NCI-H1092 treated with DMSO at 0.1 percent for 48 hours (cell line): ENCODE data around the gene NCKAP1.
"Not testable (repeated sequence)": the region's sequence is repeated elsewhere in the genome, so short reads cannot be mapped to it uniquely, and the experiment has no call there.

ENCODE experiments used
- DNase-seq: peaks from one replicate; lab custom pipeline; 2025; lab: John Stamatoyannopoulos, UW

NCKAP1 gene

GRCh38 chr2:183035954-183036669 is 2.1 kb downstream of the NCKAP1 start:
- no peak for DNase-seq

DNA sequence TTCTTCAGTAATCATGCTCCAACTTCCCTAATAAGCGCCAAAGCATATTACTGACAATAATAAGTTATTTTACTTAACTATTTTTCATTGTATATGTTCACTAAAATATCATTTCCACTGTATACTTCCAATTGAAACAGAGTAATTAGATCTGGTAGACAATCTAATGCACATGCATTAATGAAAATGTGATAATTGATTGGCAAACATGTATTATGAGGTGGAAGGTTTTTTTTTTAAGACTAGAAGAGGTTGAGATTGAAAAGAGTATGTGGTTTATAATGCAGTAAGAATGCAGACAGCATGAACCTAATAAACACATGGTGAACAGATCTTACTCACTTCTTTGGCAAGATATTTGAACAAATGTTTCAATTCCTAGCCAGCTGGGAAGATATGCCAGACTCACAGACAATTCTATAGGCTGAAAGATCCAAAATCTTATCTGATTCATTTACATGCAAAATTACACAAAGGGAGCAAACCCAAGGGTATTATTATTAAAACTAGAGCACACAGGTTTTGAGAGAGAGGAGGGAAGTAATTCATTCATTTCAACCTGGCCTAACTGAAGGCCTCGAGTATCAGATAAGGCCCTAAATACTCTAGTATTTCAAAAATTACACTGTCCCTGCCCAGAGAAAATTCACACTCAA is 2.8 kb downstream of the NCKAP1 start:
- DNase-seq: no peak

DNA sequence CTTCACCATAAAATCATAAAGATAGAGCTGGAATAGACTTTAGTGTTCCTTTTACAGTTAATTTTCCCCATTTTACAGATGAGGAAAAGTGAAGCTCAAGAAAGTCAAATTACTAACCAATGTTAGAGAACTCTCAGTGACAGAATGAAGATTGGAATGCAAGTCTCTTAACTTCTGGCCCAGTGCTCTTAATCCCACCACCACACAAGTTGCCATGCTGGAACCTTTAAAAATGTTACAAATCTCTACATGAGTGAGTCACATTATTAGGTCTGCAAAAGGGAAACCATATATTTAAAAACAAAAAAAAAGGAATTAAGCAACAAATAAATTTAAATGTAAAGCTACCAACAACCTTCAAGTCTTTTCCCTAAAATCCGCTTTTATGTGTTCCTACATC is 3.5 kb downstream of the NCKAP1 start:
- no peak for DNase-seq

DNA sequence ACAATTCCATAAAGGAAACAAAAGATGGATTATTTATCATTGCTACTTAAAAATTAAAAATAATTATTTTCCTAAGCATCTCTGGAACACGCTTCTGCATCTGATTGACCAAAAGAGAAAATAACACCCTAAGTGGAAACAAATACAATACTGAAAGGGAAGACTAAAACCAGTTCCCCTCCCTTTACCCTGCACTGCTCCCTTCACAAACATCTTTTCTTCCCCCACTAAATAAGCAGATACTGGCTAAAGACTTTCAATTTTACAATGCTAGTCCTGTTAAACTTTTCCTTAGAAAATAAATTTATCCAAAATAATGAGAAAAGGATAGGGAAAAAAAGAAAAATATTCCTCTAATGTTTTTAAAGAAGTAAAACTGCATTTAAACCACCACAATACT is 4.3 kb downstream of the NCKAP1 start:
- no peak for DNase-seq

DNA sequence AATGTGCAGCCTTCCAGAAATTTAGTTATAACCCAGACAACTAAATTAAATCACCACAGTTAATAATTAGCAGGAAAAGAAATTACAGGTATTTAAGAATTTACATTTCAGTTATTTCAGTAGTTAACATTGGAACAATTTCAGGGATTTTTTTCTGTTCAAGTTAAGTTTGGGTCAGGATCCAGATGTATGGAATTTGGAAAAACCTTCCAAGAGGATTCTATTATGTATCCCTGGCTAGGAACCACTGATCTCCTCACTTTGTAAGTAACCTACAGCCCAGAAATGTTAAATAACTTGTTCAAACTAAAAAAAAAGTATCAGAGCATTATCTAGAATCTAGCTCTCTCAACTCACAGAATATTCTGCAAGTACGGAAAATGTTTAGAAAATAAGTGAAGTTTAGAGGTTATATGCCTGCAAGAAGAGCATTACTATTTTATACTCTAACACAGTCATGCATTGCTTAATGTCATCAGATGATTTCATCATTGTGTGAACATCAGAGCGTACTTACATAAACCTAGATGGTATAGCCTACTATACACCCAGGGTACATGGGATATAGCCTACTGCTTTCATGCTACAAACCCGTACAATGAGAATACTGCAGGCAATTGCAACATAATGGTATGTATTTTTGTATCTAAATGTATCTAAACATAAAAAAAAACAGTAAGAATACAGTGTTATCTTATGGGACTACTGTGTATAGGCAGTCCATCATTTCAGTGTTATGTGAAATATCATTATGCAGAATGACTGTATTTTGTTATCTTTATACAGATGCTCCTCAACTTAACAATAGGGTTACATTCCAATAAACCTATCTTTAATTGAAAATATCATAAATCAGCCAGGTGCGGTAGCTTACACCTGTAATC is 6.1 kb downstream of the NCKAP1 start:
- DNase-seq: no peak

DNA sequence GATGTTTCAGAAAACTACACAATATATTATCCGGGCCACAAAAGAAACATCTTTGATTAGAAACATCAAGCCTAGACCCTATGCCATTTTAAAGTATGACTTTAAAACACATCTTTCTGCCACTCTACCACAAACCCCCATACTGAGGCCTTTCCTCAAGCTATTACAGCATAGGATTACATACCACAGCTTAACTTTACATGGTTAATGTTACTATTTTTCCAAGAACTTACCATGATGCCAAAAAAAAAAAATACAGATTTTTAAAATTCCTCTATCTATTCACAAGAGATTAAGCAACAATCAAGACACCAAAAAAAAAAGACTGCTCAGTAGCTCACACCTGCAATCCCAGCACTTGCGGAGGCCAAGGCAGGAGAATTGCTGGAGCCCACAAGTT is 9.0 kb downstream of the NCKAP1 start:
- no peak for DNase-seq

- no peak for DNase-seq
These were observed 10.1 kb downstream of the NCKAP1 start for GRCh38 chr2:183028108-183028507.

DNA sequence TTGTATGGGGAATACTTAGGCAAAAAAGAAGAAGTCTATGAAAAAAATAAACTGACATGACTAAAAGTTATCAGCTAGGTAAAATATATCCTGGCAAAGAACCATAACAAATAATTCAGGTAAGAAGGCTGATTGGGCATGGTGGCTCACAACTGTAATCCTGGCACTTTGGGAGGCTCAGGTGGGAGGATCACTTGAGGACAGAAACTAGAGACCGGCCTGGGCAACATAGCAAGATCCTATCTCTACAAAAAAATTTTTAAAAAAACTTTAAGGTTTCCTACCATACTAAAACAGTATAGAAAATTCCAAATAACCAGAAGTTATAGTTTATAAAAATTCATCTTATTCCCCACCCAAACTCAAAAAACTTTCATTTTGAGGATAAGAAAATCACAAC is 10.8 kb downstream of the NCKAP1 start:
- DNase-seq: no peak

DNA sequence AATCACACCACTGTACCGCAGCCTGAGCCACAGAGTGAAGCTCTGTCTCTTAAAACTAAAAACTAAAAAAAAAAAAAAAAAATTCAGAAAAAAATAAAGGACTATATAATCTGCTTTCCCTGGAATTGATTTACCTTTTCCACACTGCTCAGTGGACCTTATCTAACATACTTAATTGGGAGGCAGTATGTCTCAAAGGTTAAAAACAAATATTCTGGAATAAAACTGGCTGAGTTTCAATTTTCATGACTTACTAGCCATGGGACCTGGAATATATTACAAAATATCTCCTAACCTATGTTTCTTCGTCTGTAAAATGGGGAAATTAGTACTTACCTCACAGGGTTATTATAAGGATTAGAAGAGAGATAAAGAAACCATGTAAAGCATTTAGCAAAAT is 11.8 kb downstream of the NCKAP1 start:
- no peak for DNase-seq

DNA sequence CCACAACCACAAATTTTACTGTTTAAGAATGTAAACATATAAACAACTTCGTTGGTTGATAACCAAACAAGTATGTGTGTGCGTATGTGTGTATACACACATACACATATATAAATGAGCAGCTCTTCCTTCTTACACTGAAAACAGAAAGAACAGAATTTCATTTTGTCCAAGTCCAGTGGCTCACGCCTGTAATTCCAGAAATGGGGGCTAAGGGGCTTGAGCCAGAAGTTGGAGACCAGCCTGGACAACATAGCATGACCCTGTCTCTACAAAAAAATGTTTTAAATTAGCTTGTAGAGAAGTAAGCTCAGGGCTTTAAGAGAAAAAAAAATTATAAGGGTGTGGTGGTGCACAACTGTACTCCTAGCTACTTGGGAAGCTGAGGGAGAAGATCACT is 12.3 kb downstream of the NCKAP1 start:
- no peak for DNase-seq

- DNase-seq: no peak
These were observed 13.7 kb downstream of the NCKAP1 start for GRCh38 chr2:183024339-183025095.

DNA sequence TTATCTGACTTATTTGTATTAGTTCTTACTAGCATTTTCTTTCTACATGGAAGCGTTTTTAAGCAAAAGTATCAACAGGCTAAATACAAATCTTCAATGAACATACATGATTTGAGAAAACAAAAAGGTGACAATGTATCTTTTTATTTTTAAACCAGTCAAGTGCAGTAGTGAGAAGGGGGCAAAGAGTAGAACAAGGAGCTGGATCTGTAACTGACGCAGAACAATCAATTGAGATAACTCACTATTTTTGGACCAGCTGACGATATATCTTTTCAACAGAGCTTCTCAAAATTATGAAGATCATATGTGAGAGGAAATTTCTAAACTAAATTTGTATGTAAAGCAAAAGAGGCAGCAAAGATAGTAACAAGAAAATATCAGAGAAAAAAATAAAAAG is 15.5 kb downstream of the NCKAP1 start:
- DNase-seq: no peak

- DNase-seq: no peak
These were observed 16.6 kb downstream of the NCKAP1 start for GRCh38 chr2:183021613-183022012.

DNA sequence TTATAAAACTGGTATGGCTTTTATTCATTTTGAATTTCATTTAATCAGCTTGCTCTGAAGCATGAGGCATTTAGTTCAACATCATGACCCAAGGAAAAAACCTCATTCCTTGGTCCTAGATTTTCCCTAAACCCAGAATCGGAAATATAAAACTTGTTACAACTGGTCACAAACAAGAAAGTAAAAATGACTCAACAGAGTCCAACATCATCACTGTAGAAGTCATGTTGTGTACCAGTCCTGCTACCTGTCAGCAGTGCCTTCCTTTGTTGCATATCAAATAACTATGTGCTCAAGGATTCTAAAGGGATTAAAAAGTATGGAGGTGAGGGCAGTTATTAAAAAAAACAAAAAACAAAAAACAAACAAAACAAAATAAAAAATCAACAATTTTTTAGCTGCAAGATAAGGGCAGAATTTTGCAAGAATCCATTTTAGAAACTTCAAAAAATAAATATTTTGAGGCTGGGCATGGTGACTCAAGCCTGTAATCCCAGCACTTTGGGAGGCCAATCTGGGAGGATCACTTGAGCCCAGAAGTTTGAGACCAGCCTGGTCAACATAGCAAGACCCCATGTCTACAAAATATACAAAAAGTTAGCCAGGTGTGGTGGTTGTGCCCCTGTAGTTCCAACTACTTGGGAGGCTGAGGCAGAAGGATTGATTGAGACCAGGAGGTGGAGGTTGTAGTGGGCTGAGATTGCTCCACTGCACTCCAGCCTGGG is 18.4 kb downstream of the NCKAP1 start:
- no peak for DNase-seq

DNA sequence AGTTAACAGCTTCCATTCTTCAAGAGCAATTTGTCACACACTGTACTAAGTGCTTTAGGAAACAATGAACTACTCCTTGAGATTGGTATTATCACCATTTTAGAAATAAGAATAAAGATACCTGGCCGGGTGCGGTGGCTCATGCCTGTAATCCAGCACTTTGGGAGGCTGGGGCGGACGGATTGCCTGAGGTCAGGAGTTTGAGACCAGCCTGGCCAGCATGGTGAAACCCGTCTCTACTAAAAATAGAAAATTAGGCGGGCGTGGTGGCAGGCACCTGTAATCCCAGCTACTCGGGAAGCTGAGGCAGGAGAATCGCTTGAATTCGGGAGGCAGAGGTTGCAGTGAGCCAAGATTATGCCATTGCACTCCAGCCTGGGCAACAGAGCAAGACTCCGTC is 20.4 kb downstream of the NCKAP1 start:
- not testable (repeated sequence) for DNase-seq

GRCh38 chr2:183014005-183014404 is 24.3 kb downstream of the NCKAP1 start:
- DNase-seq: no peak

DNA sequence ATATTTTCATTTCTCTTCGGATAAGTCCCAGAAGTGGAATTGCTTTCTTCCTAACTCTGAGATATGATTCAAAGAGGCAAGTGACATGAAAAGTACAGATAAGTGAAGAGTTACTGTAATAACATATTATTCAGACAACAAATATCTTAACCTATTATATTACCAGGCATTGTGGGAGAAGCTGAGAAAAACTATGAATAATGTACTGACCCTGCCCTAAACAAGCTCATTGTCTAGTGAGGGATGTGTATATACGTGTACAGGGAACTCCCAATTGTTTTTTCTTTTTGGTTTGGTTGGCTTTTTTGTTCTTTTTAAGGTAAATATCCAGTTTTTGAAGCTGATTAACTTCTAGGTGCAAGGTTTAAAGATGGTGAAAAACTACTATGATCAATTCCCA is 26.5 kb downstream of the NCKAP1 start:
- DNase-seq: no peak

DNA sequence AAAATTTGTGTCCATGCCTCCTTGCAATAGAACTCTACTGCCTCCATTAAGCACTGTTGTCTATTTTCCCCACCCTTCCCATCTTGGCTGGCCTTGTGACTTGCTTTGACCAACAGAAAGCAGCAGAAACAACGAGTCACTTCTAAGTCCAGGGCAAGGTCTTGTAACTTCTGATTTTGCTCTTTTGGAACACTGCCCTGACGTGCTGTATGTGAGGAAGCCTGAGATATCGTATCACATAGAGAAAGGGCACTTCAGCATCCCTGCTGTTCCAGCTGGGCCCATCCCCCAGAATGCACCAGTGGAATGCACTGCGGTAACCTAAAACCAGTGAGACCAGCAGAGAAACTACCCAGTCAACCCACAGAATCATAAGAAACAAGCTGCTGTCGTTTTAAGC is 28.1 kb downstream of the NCKAP1 start:
- no peak for DNase-seq

- no peak for DNase-seq
These were observed 28.9 kb downstream of the NCKAP1 start for GRCh38 chr2:183009249-183009899.

DNA sequence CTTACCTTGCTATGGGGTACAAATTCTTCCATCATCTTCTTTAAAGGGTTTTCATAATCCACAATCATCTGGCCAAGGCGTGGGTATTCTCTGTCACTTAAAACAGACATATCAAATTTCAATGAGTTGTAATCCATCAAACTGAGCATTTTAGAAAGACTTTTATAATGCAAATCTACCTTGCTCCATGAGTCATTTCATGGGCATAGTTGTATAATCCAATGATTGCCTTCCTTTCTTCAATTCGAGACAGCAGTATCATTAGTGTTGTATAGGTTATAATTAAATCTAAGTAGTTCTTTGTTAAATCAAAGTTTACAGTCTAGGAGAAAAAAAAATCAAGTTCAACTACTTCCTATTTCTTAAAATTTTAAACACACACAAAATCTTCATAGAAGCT is 36.3 kb downstream of the NCKAP1 start:
- no peak for DNase-seq

DNA sequence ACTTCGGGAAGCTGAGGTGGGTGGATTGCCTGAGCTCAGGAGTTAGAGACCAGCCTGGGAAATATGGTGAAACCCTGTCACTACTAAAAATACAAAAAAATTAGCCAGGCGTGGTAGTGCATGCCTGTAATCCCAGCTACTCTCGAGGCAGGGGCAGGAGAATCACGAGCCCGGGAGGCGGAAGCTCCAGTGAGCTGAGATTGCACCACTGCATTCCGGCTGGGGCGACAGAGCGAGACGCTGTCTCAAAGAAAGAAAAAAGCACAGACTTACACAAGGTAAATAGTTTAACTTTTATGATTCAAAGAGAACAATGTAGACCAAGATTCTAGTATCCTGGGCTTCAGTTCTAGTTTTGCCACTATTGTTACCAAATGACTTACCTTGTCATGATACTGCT is 37.4 kb downstream of the NCKAP1 start:
- DNase-seq: no peak
